ENCODE measurements around the gene AHRR. TPM values are rescaled to one million over a fixed set of nuclear protein-coding genes. Genes with fewer than 3 reads are reported as not detected.

Gene AHRR
- total RNA-seq, 1 donor: 54.6 TPM

- H3K79me2 ChIP-seq (ENCODE audit: insufficient read depth, low read length): peaks cover 33% of the 10 kb centered on the region
- H3K36me3 ChIP-seq (ENCODE audit: insufficient read depth, low read length): peaks cover 47% of the 10 kb centered on the region
- no peaks in the 10 kb centered on the region for H3K9me3 ChIP-seq (ENCODE audit: low read depth, low read length)
- H3K27me3 ChIP-seq (ENCODE audit: insufficient read depth, low read length): no peaks in the 10 kb centered on the region
- no peak overlapping the region for H2AFZ ChIP-seq (ENCODE audit: low read length)
- no peak overlapping the region for H3K4me2 ChIP-seq (ENCODE audit: insufficient read depth, low read length)
- peaks cover 11% of the 10 kb centered on the region for H3K4me1 ChIP-seq (ENCODE audit: insufficient read depth, low read length)
- no peak overlapping the region for H3K27ac ChIP-seq (ENCODE audit: low read depth, low read length)
- H3K4me3 ChIP-seq (ENCODE audit: insufficient read depth, low read length): no peak overlapping the region
- no peaks in the 10 kb centered on the region for H4K20me1 ChIP-seq (ENCODE audit: insufficient read depth, low read length)
- DNase-seq (ENCODE audit: insufficient read length, low spot score, missing footprints): peak; percentile 75
- TF ChIP-seq CTCF (IDR thresholded peaks at IDR 0.05; ENCODE audit: extremely low read depth, low read depth, low read length): no peak
Observed at GRCh38 chr5:390623-391491, 69.3 kb downstream of the AHRR start.

- TF ChIP-seq CTCF (IDR thresholded peaks at IDR 0.05; ENCODE audit: extremely low read depth, low read depth, low read length): no peak
- Histone ChIP-seq H3K4me1 (ENCODE audit: insufficient read depth, low read length) (peaks cover 14% of the 10 kb centered on the region), H3K4me2 (ENCODE audit: insufficient read depth, low read length) (no peak overlapping the region), H3K27me3 (ENCODE audit: insufficient read depth, low read length) (no peaks in the 10 kb centered on the region), H3K27ac (ENCODE audit: low read depth, low read length) (peak overlapping the region; percentile 99), H3K9me3 (ENCODE audit: low read depth, low read length) (no peaks in the 10 kb centered on the region), H3K4me3 (ENCODE audit: insufficient read depth, low read length) (no peak overlapping the region), H4K20me1 (ENCODE audit: insufficient read depth, low read length) (no peaks in the 10 kb centered on the region), H3K36me3 (ENCODE audit: insufficient read depth, low read length) (peaks cover 33% of the 10 kb centered on the region), H2AFZ (ENCODE audit: low read length) (no peak overlapping the region), H3K79me2 (ENCODE audit: insufficient read depth, low read length) (peaks cover 28% of the 10 kb centered on the region)
- DNase-seq (ENCODE audit: insufficient read length, low spot score, missing footprints): peak; percentile 96
Observed at GRCh38 chr5:392431-392988, 71.0 kb downstream of the AHRR start.

GRCh38 chr5:393846-394275, 72.3 kb downstream of the AHRR start:
- Histone ChIP-seq H3K4me3 (ENCODE audit: insufficient read depth, low read length) (no peak overlapping the region), H3K4me1 (ENCODE audit: insufficient read depth, low read length) (peaks cover 20% of the 10 kb centered on the region), H2AFZ (ENCODE audit: low read length) (no peak overlapping the region), H3K79me2 (ENCODE audit: insufficient read depth, low read length) (peaks cover 27% of the 10 kb centered on the region), H3K27me3 (ENCODE audit: insufficient read depth, low read length) (no peaks in the 10 kb centered on the region), H3K9me3 (ENCODE audit: low read depth, low read length) (no peaks in the 10 kb centered on the region), H3K4me2 (ENCODE audit: insufficient read depth, low read length) (no peak overlapping the region), H4K20me1 (ENCODE audit: insufficient read depth, low read length) (no peaks in the 10 kb centered on the region), H3K36me3 (ENCODE audit: insufficient read depth, low read length) (peaks cover 25% of the 10 kb centered on the region), H3K27ac (ENCODE audit: low read depth, low read length) (peak overlapping the region; percentile 99)
- DNase-seq (ENCODE audit: insufficient read length, low spot score, missing footprints): peak; percentile 94
- TF ChIP-seq CTCF (IDR thresholded peaks at IDR 0.05; ENCODE audit: extremely low read depth, low read depth, low read length): no peak

- H2AFZ ChIP-seq (ENCODE audit: low read length): no peak overlapping the region
- no peaks in the 10 kb centered on the region for H4K20me1 ChIP-seq (ENCODE audit: insufficient read depth, low read length)
- H3K4me3 ChIP-seq (ENCODE audit: insufficient read depth, low read length): no peak overlapping the region
- H3K9me3 ChIP-seq (ENCODE audit: low read depth, low read length): no peaks in the 10 kb centered on the region
- peak overlapping the region; percentile 99 for H3K27ac ChIP-seq (ENCODE audit: low read depth, low read length)
- peaks cover 24% of the 10 kb centered on the region for H3K36me3 ChIP-seq (ENCODE audit: insufficient read depth, low read length)
- peak; percentile 73 for DNase-seq (ENCODE audit: insufficient read length, low spot score, missing footprints)
- H3K4me2 ChIP-seq (ENCODE audit: insufficient read depth, low read length): peak overlapping the region; percentile 36
- H3K27me3 ChIP-seq (ENCODE audit: insufficient read depth, low read length): no peaks in the 10 kb centered on the region
- H3K79me2 ChIP-seq (ENCODE audit: insufficient read depth, low read length): peaks cover 32% of the 10 kb centered on the region
- peaks cover 28% of the 10 kb centered on the region for H3K4me1 ChIP-seq (ENCODE audit: insufficient read depth, low read length)
- no peak for TF ChIP-seq CTCF (IDR thresholded peaks at IDR 0.05; ENCODE audit: extremely low read depth, low read depth, low read length)
Observed at GRCh38 chr5:394671-395155, 73.2 kb downstream of the AHRR start.

Data from osteoblast (primary cell).